ENCODE measurements around the gene DEK.

- no peak for TF ChIP-seq CTCF (conservative IDR thresholded peaks at IDR 0.05 in 1 of 2, IDR thresholded peaks at IDR 0.05 in 1 of 2; ENCODE audit: extremely low read depth in 1 of 2, insufficient read depth in 1 of 2, low read depth in 1 of 2, low read length in 2 of 2)
- no peak for TF ChIP-seq EZH2 (IDR thresholded peaks at IDR 0.05; ENCODE audit: borderline replicate concordance, low read length)
These were observed 22.9 kb downstream of the DEK start for GRCh38 chr6:18241208-18242038.
